ENCODE measurements around the gene SURF2. TPM values are rescaled to one million over a fixed set of nuclear protein-coding genes. Genes with fewer than 3 reads are reported as not detected.

The SURF2 gene
- total RNA-seq, 2 donors from 2014 or later: 20.0 to 27.0 TPM

- H3K4me1 ChIP-seq: no peaks in the 10 kb centered on the region
- peak in 1 of 4 donors; percentile 34 for DNase-seq
- H3K9me3 ChIP-seq: no peaks in the 10 kb centered on the region
- TF ChIP-seq CTCF (IDR thresholded peaks at IDR 0.05) (no peak), POLR2A (IDR thresholded peaks at IDR 0.05) (no peak)
- H3K27ac ChIP-seq: no peak overlapping the region
- no peak for ATAC-seq
- no peak overlapping the region for H3K4me3 ChIP-seq
- peaks cover 0 to 9% of the 10 kb centered on the region in 2 donors for H3K27me3 ChIP-seq
- H3K36me3 ChIP-seq (replicated peaks in 1 of 2; ENCODE audit: insufficient read depth in 1 of 2, low read depth in 2 of 2): no peaks in the 10 kb centered on the region
- intact Hi-C loops (cut with DNase I): no loop called here
- whole genome bisulfite sequencing, 2 donors: 25 to 26% methylated on average over 10 to 14 of the region's 14 CpGs
Observed at GRCh38 chr9:133396952-133397351, 40.6 kb downstream of the SURF2 start.

GRCh38 chr9:133397370-133397769 lies 41.0 kb downstream of the SURF2 start:
- H3K4me3 ChIP-seq: no peak overlapping the region
- TF ChIP-seq CTCF (IDR thresholded peaks at IDR 0.05) (no peak), POLR2A (IDR thresholded peaks at IDR 0.05) (no peak)
- DNase-seq: no peak
- ATAC-seq: no peak
- 69% methylated on average over 6 of the region's 6 CpGs for WGBS, 2 donors
- H3K36me3 ChIP-seq (replicated peaks in 1 of 2; ENCODE audit: insufficient read depth in 1 of 2, low read depth in 2 of 2): no peaks in the 10 kb centered on the region
- H3K4me1 ChIP-seq: no peaks in the 10 kb centered on the region
- intact Hi-C loops (cut with DNase I): no loop called here
- no peaks in the 10 kb centered on the region for H3K9me3 ChIP-seq
- peaks cover 0 to 9% of the 10 kb centered on the region in 2 donors for H3K27me3 ChIP-seq
- H3K27ac ChIP-seq: no peak overlapping the region

DNA sequence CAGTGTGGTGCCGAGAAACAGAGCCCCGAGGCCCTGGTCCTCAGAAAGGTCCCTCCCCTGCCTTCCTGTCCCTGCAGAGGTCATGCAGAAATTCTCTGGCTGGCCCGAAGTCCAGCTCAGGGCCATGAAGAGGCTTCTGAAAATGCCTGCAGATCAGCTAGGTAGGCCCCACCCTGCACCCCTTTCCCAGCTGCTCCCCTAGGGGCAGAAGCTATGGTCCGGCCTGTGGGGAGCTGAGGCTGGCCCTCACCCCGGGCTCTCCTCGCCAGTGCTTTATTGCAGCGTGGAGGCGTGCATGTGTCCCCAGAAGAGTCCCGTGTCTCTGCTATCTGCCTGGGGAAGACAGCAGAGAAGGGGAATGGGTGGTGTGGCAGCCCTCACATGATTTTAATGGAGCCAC lies 41.5 kb downstream of the SURF2 start:
- ATAC-seq (no peak), DNase-seq (no peak)
- Histone ChIP-seq H3K9me3 (no peaks in the 10 kb centered on the region), H3K36me3 (replicated peaks in 1 of 2; ENCODE audit: insufficient read depth in 1 of 2, low read depth in 2 of 2) (no peaks in the 10 kb centered on the region), H3K4me1 (no peaks in the 10 kb centered on the region), H3K27me3 (peaks cover 0 to 9% of the 10 kb centered on the region in 2 donors), H3K27ac (no peak overlapping the region), H3K4me3 (no peak overlapping the region)
- WGBS, 2 donors: 55% methylated on average over 8 of the region's 9 CpGs; no CpG with 5 or more reads in 1 of the 2 donors
- intact Hi-C loops (cut with DNase I): no loop called here
- no peak for TF ChIP-seq CTCF (IDR thresholded peaks at IDR 0.05)
- TF ChIP-seq POLR2A (IDR thresholded peaks at IDR 0.05): no peak

DNA sequence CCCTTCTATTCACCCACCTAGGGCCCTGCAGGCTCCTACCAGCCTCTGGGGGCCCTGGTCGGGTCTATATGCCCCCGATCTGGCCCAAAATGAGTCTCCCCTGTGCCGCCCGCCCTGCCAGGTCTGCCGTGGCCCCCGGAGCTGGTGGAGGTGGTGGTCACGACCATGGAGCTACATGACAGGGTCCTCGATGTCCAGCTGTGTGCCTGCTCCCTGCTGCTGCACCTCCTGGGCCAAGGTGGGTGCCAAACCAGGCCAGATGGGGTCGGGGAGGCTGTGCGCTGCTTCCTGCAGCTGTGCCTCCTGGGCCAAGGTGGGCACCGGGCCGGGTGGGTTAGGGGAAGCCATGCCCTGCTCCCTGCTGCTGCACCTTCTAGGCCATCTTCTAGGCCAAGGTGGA lies 43.9 kb downstream of the SURF2 start:
- ATAC-seq (no peak), DNase-seq (no peak)
- Histone ChIP-seq H3K4me3 (no peak overlapping the region), H3K27ac (no peak overlapping the region), H3K4me1 (no peaks in the 10 kb centered on the region), H3K9me3 (no peaks in the 10 kb centered on the region), H3K27me3 (peaks cover 0 to 9% of the 10 kb centered on the region in 2 donors), H3K36me3 (replicated peaks in 1 of 2; ENCODE audit: insufficient read depth in 1 of 2, low read depth in 2 of 2) (no peaks in the 10 kb centered on the region)
- WGBS, 2 donors: 73% methylated on average over 12 of the region's 12 CpGs; no CpG with 5 or more reads in 1 of the 2 donors
- intact Hi-C loops (cut with DNase I): no loop called here
- TF ChIP-seq CTCF (IDR thresholded peaks at IDR 0.05): no peak
- TF ChIP-seq POLR2A (IDR thresholded peaks at IDR 0.05): no peak

DNA sequence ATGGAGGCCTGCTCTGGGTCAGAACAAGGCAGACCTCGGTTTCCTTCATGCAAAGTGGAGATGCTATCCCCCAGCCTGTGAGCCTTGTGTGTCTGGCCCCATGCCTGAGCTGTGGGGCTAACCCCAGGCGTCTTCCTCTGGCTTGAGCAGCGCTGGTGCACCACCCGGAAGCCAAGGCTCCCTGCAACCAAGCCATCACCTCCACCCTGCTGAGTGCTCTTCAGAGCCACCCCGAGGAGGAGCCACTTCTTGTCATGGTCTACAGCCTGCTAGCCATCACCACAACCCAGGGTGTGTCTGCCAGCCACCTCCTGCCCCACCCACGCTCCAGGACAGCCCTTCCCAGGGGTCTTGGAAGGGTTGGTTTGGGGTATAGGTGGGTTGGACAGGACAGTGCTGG lies 45.2 kb downstream of the SURF2 start:
- no peak for ATAC-seq
- Histone ChIP-seq H3K9me3 (no peaks in the 10 kb centered on the region), H3K27me3 (peaks cover 0 to 5% of the 10 kb centered on the region in 2 donors), H3K4me1 (no peaks in the 10 kb centered on the region), H3K27ac (no peak overlapping the region), H3K4me3 (no peak overlapping the region), H3K36me3 (replicated peaks in 1 of 2; ENCODE audit: insufficient read depth in 1 of 2, low read depth in 2 of 2) (no peaks in the 10 kb centered on the region)
- DNase-seq: no peak
- TF ChIP-seq CTCF (IDR thresholded peaks at IDR 0.05) (no peak), POLR2A (IDR thresholded peaks at IDR 0.05) (no peak)
- 69 to 87% methylated on average over 5 to 6 of the region's 6 CpGs for WGBS, 2 donors
- intact Hi-C loops (cut with DNase I): no loop called here
